Calu3 (cell line): ENCODE data around the gene HLCS. TPM values are rescaled to one million over a fixed set of nuclear protein-coding genes. Genes with fewer than 3 reads are reported as not detected.

Experiments used
- BruUV-seq: library from RNA; stranded (reverse); fragments of 400-500 nt; replicated peaks from 2 replicates; lab custom pipeline; 2021; lab: Mats Ljungman, UMichigan
- CTCF ChIA-PET: fragments of 300-600 bp; sonication (Branson Sonifier 250); formaldehyde crosslinking; loops from one replicate; lab custom pipeline; 2022; ENCODE audit warnings: antibody characterized with exemption; lab: Charles Lee
- DNase-seq: peaks from one replicate; pipeline ENCODE4 v3.0.0; 2022
- H3K27ac Mint-ChIP-seq: one replicate; pipeline ENCODE4 v1.8.0; 2022; ENCODE audit warnings: mixed read lengths; ENCODE audit not compliant: unreplicated experiment
- H3K27me3 Mint-ChIP-seq: one replicate; pipeline ENCODE4 v1.8.0; 2022; ENCODE audit warnings: mixed read lengths; ENCODE audit not compliant: unreplicated experiment
- H3K36me3 Mint-ChIP-seq: one replicate; pipeline ENCODE4 v1.8.0; 2022; ENCODE audit warnings: mild to moderate bottlenecking, moderate library complexity, mixed read lengths; ENCODE audit not compliant: insufficient read depth, unreplicated experiment
- H3K4me1 Mint-ChIP-seq: one replicate; pipeline ENCODE4 v1.8.0; 2022; ENCODE audit warnings: mild to moderate bottlenecking, low read depth, mixed read lengths; ENCODE audit not compliant: unreplicated experiment
- H3K4me3 Mint-ChIP-seq: one replicate; pipeline ENCODE4 v1.8.0; 2022; ENCODE audit warnings: mild to moderate bottlenecking, low read depth, moderate library complexity, mixed read lengths; ENCODE audit not compliant: unreplicated experiment
- H3K9me3 Mint-ChIP-seq: one replicate; pipeline ENCODE4 v1.8.0; 2022; ENCODE audit warnings: low read depth, mixed read lengths; ENCODE audit not compliant: unreplicated experiment
- intact Hi-C: fragments of 100-400 bp; cut with micrococcal nuclease; formaldehyde crosslinking; loops from one replicate; pipeline ENCODE4 v1.10.0; 2022; ENCODE audit not compliant: unreplicated experiment
- total RNA-seq: library from RNA; stranded (reverse); gene quantifications from 2 replicates; pipeline ENCODE4 v1.2.3, GENCODE V29; 2022
- TF ChIP-seq, protein P1 (sequence below): fragments of 200-600 bp; IDR thresholded peaks from one replicate; pipeline ENCODE4 v1.8.0; 2022; ENCODE audit warnings: antibody characterized with exemption; ENCODE audit not compliant: unreplicated experiment

The HLCS gene
- total RNA-seq, 1 experiment from 2014 or later = 18.4 TPM

DNA sequence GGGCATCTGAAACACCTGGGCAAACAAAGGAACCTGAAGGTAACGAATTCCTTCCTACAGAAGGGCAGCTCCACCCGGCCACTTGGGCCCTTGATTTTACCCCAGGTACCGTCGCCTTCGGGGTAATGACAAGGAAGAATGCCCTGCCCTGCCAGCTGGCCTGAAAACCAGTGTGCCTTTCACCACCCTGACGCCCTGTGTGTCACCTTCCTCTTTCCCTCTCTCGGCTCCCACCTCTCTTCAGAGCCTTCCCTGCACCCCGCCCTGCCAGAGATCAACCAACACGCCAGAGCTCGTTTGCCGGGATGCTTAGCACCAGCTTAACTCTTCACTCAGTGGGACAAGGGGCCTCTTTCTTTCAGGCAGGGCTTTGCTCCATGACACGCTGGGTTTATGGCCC is 181.5 kb downstream of the HLCS start:
- H3K9me3 Mint-ChIP-seq = no peaks in the 10 kb centered on the region
- TF ChIP-seq, protein P1, sequence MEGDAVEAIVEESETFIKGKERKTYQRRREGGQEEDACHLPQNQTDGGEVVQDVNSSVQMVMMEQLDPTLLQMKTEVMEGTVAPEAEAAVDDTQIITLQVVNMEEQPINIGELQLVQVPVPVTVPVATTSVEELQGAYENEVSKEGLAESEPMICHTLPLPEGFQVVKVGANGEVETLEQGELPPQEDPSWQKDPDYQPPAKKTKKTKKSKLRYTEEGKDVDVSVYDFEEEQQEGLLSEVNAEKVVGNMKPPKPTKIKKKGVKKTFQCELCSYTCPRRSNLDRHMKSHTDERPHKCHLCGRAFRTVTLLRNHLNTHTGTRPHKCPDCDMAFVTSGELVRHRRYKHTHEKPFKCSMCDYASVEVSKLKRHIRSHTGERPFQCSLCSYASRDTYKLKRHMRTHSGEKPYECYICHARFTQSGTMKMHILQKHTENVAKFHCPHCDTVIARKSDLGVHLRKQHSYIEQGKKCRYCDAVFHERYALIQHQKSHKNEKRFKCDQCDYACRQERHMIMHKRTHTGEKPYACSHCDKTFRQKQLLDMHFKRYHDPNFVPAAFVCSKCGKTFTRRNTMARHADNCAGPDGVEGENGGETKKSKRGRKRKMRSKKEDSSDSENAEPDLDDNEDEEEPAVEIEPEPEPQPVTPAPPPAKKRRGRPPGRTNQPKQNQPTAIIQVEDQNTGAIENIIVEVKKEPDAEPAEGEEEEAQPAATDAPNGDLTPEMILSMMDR = no peak
- intact Hi-C loops = no loop called here
- BruUV-seq = no TSS peak
- no peak overlapping the region for H3K4me3 Mint-ChIP-seq
- DNase-seq = no peak
- CTCF ChIA-PET = no interaction called here
- peaks cover 15% of the 10 kb centered on the region for H3K4me1 Mint-ChIP-seq
- no peaks in the 10 kb centered on the region for H3K27me3 Mint-ChIP-seq
- H3K36me3 Mint-ChIP-seq = peaks cover 7% of the 10 kb centered on the region
- no peak overlapping the region for H3K27ac Mint-ChIP-seq

- Mint-ChIP-seq H3K4me1 (peaks cover 13% of the 10 kb centered on the region), H3K4me3 (no peak overlapping the region), H3K9me3 (no peaks in the 10 kb centered on the region), H3K36me3 (peaks cover 7% of the 10 kb centered on the region), H3K27ac (no peak overlapping the region), H3K27me3 (no peaks in the 10 kb centered on the region)
- TF ChIP-seq, protein P1 = no peak
- DNase-seq = peak; percentile 33
- BruUV-seq = no TSS peak
- intact Hi-C loops = no loop called here
- CTCF ChIA-PET = interaction anchor here (0.6 kb wide), 2 partner anchors 71 to 379 kb away, joined by 7 to 8 read pairs; no protein-coding TSS in a partner anchor
Observed at GRCh38 chr21:36783612-36784374, 182.7 kb downstream of the HLCS start.

DNA sequence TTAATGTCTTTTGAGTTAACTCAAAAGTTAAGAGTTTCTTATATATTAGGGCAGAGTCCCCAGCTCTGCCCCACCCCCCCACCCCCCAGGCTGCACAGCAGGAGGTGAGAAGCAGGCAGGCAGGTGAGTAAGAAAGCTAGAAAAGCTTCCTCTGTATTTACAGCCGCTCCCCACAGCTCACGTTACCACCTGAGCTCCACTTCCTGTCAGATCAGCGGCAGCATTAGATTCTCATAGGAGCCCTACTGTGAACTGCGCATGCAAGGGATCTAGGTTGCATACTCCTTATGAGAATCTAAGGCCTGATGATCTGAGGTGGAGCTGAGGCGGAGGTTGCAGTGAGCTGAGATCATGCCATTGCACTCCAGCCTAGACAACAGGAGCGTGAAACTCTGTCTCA is 185.6 kb downstream of the HLCS start:
- Mint-ChIP-seq H3K4me3 (no peak overlapping the region), H3K27ac (no peak overlapping the region), H3K36me3 (no peaks in the 10 kb centered on the region), H3K9me3 (no peaks in the 10 kb centered on the region), H3K4me1 (no peaks in the 10 kb centered on the region), H3K27me3 (no peaks in the 10 kb centered on the region)
- intact Hi-C loops = no loop called here
- no TSS peak for BruUV-seq
- peak; percentile 18 for DNase-seq
- CTCF ChIA-PET = interaction anchor here (0.7 to 0.8 kb wide), 3 partner anchors 8 to 103 kb away, joined by 3 to 4 read pairs (median 4); no protein-coding TSS in a partner anchor
- TF ChIP-seq, protein P1 = no peak

- intact Hi-C loops = no loop called here
- CTCF ChIA-PET = no interaction called here
- H3K27ac Mint-ChIP-seq = no peak overlapping the region
- no peak overlapping the region for H3K4me3 Mint-ChIP-seq
- H3K4me1 Mint-ChIP-seq = no peaks in the 10 kb centered on the region
- no TSS peak for BruUV-seq
- no peaks in the 10 kb centered on the region for H3K27me3 Mint-ChIP-seq
- H3K36me3 Mint-ChIP-seq = no peaks in the 10 kb centered on the region
- H3K9me3 Mint-ChIP-seq = no peaks in the 10 kb centered on the region
- TF ChIP-seq, protein P1 = no peak
- DNase-seq = no peak
Observed at GRCh38 chr21:36776981-36777617, 189.4 kb downstream of the HLCS start.
